DOHH2 (cell line): ENCODE data around the gene SLC6A9.

Experiments
- H3F3A ChIP-seq: fragments of 200-600 bp; sonication (generic), shearing (Covaris generic); 2 replicates; pipeline ENCODE4 v1.6.0; 2016; ENCODE audit warnings: antibody characterized with exemption, mild to moderate bottlenecking; ENCODE audit not compliant: control insufficient read depth, insufficient read depth
- H3K27ac ChIP-seq: fragments of 200-600 bp; sonication (generic); 2 replicates; pipeline ENCODE4 v1.5.1; 2014; ENCODE audit warnings: low read depth, mild to moderate bottlenecking, low read length, moderate library complexity
- H3K27me3 ChIP-seq: fragments of 200-600 bp; sonication (generic); 2 replicates; pipeline ENCODE4 v1.6.1; 2014; ENCODE audit warnings: mild to moderate bottlenecking, low read length, mixed read lengths; ENCODE audit not compliant: control insufficient read depth
- H3K36me3 ChIP-seq: fragments of 200-600 bp; sonication (generic); 2 replicates; pipeline ENCODE4 v1.6.1; 2014; ENCODE audit warnings: mild to moderate bottlenecking, low read length, moderate library complexity, mixed read lengths; ENCODE audit not compliant: control insufficient read depth
- H3K4me1 ChIP-seq: fragments of 200-600 bp; sonication (generic); 2 replicates; pipeline ENCODE4 v1.6.1; 2014; ENCODE audit warnings: mild to moderate bottlenecking, low read length, mixed read lengths; ENCODE audit not compliant: control insufficient read depth
- H3K4me2 ChIP-seq: fragments of 200-600 bp; sonication (generic); 2 replicates; pipeline ENCODE4 v1.6.0; 2014; ENCODE audit warnings: mild to moderate bottlenecking, low read length, moderate library complexity
- H3K4me3 ChIP-seq: fragments of 200-600 bp; sonication (generic); 2 replicates; pipeline ENCODE4 v1.5.1; 2014; ENCODE audit warnings: mild to moderate bottlenecking, low read length, mixed read lengths
- H3K79me2 ChIP-seq: fragments of 200-600 bp; sonication (generic); 2 replicates; pipeline ENCODE4 v1.6.1; 2014; ENCODE audit warnings: mild to moderate bottlenecking, low read length, mixed read lengths; ENCODE audit not compliant: control insufficient read depth
- H3K9me2 ChIP-seq: fragments of 200-600 bp; sonication (generic); replicated peaks from 2 replicates; pipeline ENCODE4 v1.6.1; 2014; ENCODE audit warnings: mild to moderate bottlenecking, low read length, mixed read lengths; ENCODE audit not compliant: control insufficient read depth
- H3K9me3 ChIP-seq: fragments of 200-600 bp; sonication (generic); 2 replicates; pipeline ENCODE4 v1.6.1; 2014; ENCODE audit warnings: antibody characterized with exemption, low read length, mixed read lengths; ENCODE audit not compliant: control insufficient read depth, insufficient read depth
- H4K20me1 ChIP-seq: fragments of 200-600 bp; sonication (generic); 2 replicates; pipeline ENCODE4 v1.6.0; 2014; ENCODE audit warnings: low read depth, mild to moderate bottlenecking, antibody characterized with exemption, low read length, moderate library complexity; ENCODE audit not compliant: control insufficient read depth, insufficient read depth
- EZH2phosphoT487 ChIP-seq: fragments of 200-600 bp; sonication (generic); IDR thresholded peaks from 2 replicates; pipeline ENCODE4 v1.6.1; 2017; ENCODE audit warnings: borderline replicate concordance, mild to moderate bottlenecking, antibody characterized with exemption, low read length, moderate library complexity, mixed read lengths
- TF ChIP-seq, protein P1 (sequence below): fragments of 200-600 bp; sonication (generic); IDR thresholded peaks from one replicate; pipeline ENCODE4 v1.5.1; 2014; ENCODE audit warnings: antibody characterized with exemption, mild to moderate bottlenecking, low read depth, low read length; ENCODE audit not compliant: poor library complexity, severe bottlenecking

The SLC6A9 gene

DNA sequence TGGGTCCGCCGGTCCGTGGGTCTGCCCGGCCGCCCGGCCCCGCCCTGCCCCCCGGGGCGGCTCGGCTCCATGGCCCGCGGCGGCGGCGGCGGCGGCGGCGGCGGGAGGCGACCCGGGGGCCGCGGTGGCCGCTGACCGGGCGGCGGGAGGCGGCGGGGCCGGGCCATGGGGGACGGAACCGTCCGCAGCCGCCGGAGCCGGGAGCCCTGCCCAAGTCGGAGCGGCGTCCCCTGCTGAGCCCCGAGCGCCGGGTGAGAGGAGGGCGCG, 52.1 kb downstream of the SLC6A9 start:
- H3K4me2 ChIP-seq = peak overlapping the region; percentile 94
- H3K4me1 ChIP-seq = peaks cover 47% of the 10 kb centered on the region
- H3K9me3 ChIP-seq = no peaks in the 10 kb centered on the region

GRCh38 chr1:43978551-43979260, 52.6 kb downstream of the SLC6A9 start, which contains the start of gene B4GALT2:
Gene B4GALT2, plus strand, starts transcription at chr1:43979210. Its CDS starts 1,951 bp downstream, at chr1:43981161.
- Histone ChIP-seq H3K27ac (peak within 1 kb of the TSS; percentile 30; the same call in 1 of the 2 replicates), H3K9me2 (no peaks in the 10 kb centered on the region), H3K4me3 (peak within 1 kb of the TSS; percentile 94), H3K27me3 (no peaks in the 10 kb centered on the region), H3F3A (peaks cover 12% of the 10 kb centered on the region), H4K20me1 (peaks cover 10% of the 10 kb centered on the region; the same call in 1 of the 2 replicates), H3K4me2 (peak within 1 kb of the TSS; percentile 94), H3K9me3 (no peaks in the 10 kb centered on the region), H3K36me3 (peaks cover 55% of the 10 kb centered on the region), H3K4me1 (peaks cover 52% of the 10 kb centered on the region), H3K79me2 (peaks cover 76% of the 10 kb centered on the region)
- TF ChIP-seq EZH2phosphoT487 = no peak
- TF ChIP-seq, protein P1, sequence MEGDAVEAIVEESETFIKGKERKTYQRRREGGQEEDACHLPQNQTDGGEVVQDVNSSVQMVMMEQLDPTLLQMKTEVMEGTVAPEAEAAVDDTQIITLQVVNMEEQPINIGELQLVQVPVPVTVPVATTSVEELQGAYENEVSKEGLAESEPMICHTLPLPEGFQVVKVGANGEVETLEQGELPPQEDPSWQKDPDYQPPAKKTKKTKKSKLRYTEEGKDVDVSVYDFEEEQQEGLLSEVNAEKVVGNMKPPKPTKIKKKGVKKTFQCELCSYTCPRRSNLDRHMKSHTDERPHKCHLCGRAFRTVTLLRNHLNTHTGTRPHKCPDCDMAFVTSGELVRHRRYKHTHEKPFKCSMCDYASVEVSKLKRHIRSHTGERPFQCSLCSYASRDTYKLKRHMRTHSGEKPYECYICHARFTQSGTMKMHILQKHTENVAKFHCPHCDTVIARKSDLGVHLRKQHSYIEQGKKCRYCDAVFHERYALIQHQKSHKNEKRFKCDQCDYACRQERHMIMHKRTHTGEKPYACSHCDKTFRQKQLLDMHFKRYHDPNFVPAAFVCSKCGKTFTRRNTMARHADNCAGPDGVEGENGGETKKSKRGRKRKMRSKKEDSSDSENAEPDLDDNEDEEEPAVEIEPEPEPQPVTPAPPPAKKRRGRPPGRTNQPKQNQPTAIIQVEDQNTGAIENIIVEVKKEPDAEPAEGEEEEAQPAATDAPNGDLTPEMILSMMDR = no peak

More for the DNA sequence above, 52.1 kb downstream of the SLC6A9 start:
- Histone ChIP-seq H3K27ac (no peak overlapping the region), H3K79me2 (peaks cover 76% of the 10 kb centered on the region), H3K27me3 (no peaks in the 10 kb centered on the region), H3F3A (peaks cover 8% of the 10 kb centered on the region), H3K9me2 (no peaks in the 10 kb centered on the region), H3K4me3 (peak overlapping the region; percentile 94), H4K20me1 (peaks cover 10% of the 10 kb centered on the region; the same call in 1 of the 2 replicates), H3K36me3 (peaks cover 52% of the 10 kb centered on the region)
- TF ChIP-seq, protein P1 = no peak
- TF ChIP-seq EZH2phosphoT487 = no peak

- Histone ChIP-seq H3K9me2 (no peaks in the 10 kb centered on the region), H3K4me3 (peak overlapping the region; percentile 86), H3F3A (peaks cover 17% of the 10 kb centered on the region), H3K4me1 (peaks cover 56% of the 10 kb centered on the region), H3K79me2 (peaks cover 74% of the 10 kb centered on the region), H3K4me2 (peak overlapping the region; percentile 78), H3K9me3 (no peaks in the 10 kb centered on the region), H3K27ac (peak overlapping the region; percentile 30; the same call in 1 of the 2 replicates), H3K36me3 (peaks cover 60% of the 10 kb centered on the region), H3K27me3 (no peaks in the 10 kb centered on the region), H4K20me1 (peaks cover 10% of the 10 kb centered on the region; the same call in 1 of the 2 replicates)
- TF ChIP-seq, protein P1 = no peak
- no peak for TF ChIP-seq EZH2phosphoT487
Observed at GRCh38 chr1:43978264-43978550, 53.1 kb downstream of the SLC6A9 start.
